ENCODE data around the gene SMC3.

The SMC3 gene

GRCh38 chr10:110524179-110524858, 43.2 kb upstream of the SMC3 start:
- no peaks in the 10 kb centered on the region for H3K9me2 ChIP-seq (replicated peaks; ENCODE audit: insufficient read depth, low read length)
- H3K27me3 ChIP-seq (ENCODE audit: low read length), result no peaks in the 10 kb centered on the region
- TF ChIP-seq CTCF (IDR thresholded peaks at IDR 0.05; ENCODE audit: insufficient read depth, low read length, poor library complexity, severe bottlenecking) (no peak), EZH2phosphoT487 (conservative IDR thresholded peaks at IDR 0.05; ENCODE audit: low read length) (no peak)
- H3K27ac ChIP-seq (ENCODE audit: low read depth, low read length), result no peak overlapping the region
- no peaks in the 10 kb centered on the region for H3K79me2 ChIP-seq (ENCODE audit: insufficient read depth, low read length)
- H3K9me3 ChIP-seq (ENCODE audit: insufficient read depth, low read length), result no peaks in the 10 kb centered on the region
- no peaks in the 10 kb centered on the region for H3K36me3 ChIP-seq (ENCODE audit: low read length)
- no peak overlapping the region for H2AFZ ChIP-seq (ENCODE audit: low read depth, low read length, severe bottlenecking)
- H3K9ac ChIP-seq (ENCODE audit: low read length), result no peak overlapping the region
- no peak overlapping the region for H3K4me2 ChIP-seq (ENCODE audit: low read depth, low read length, poor library complexity, severe bottlenecking)
- H4K20me1 ChIP-seq (ENCODE audit: low read depth, low read length), result no peaks in the 10 kb centered on the region
- H3K4me3 ChIP-seq (ENCODE audit: insufficient read depth, low read length, poor library complexity, severe bottlenecking), result no peak overlapping the region
- H3F3A ChIP-seq (ENCODE audit: insufficient read depth), result no peaks in the 10 kb centered on the region

GRCh38 chr10:110524859-110525232, 42.6 kb upstream of the SMC3 start:
- Histone ChIP-seq H3K27ac (ENCODE audit: low read depth, low read length) (no peak overlapping the region), H3K4me2 (ENCODE audit: low read depth, low read length, poor library complexity, severe bottlenecking) (no peak overlapping the region), H3F3A (ENCODE audit: insufficient read depth) (no peaks in the 10 kb centered on the region), H2AFZ (ENCODE audit: low read depth, low read length, severe bottlenecking) (no peak overlapping the region), H3K27me3 (ENCODE audit: low read length) (no peaks in the 10 kb centered on the region), H3K9ac (ENCODE audit: low read length) (no peak overlapping the region), H4K20me1 (ENCODE audit: low read depth, low read length) (no peaks in the 10 kb centered on the region), H3K9me2 (replicated peaks; ENCODE audit: insufficient read depth, low read length) (no peaks in the 10 kb centered on the region), H3K9me3 (ENCODE audit: insufficient read depth, low read length) (no peaks in the 10 kb centered on the region), H3K79me2 (ENCODE audit: insufficient read depth, low read length) (no peaks in the 10 kb centered on the region), H3K36me3 (ENCODE audit: low read length) (no peaks in the 10 kb centered on the region), H3K4me3 (ENCODE audit: insufficient read depth, low read length, poor library complexity, severe bottlenecking) (no peak overlapping the region)
- TF ChIP-seq EZH2phosphoT487 (conservative IDR thresholded peaks at IDR 0.05; ENCODE audit: low read length) (no peak), CTCF (IDR thresholded peaks at IDR 0.05; ENCODE audit: insufficient read depth, low read length, poor library complexity, severe bottlenecking) (no peak)

- Histone ChIP-seq H3K79me2 (ENCODE audit: insufficient read depth, low read length) (no peaks in the 10 kb centered on the region), H3K27me3 (ENCODE audit: low read length) (no peaks in the 10 kb centered on the region), H3K9me3 (ENCODE audit: insufficient read depth, low read length) (no peaks in the 10 kb centered on the region), H3K9ac (ENCODE audit: low read length) (no peak overlapping the region), H2AFZ (ENCODE audit: low read depth, low read length, severe bottlenecking) (no peak overlapping the region), H3K36me3 (ENCODE audit: low read length) (no peaks in the 10 kb centered on the region), H3F3A (ENCODE audit: insufficient read depth) (no peaks in the 10 kb centered on the region), H3K4me3 (ENCODE audit: insufficient read depth, low read length, poor library complexity, severe bottlenecking) (no peak overlapping the region), H3K9me2 (replicated peaks; ENCODE audit: insufficient read depth, low read length) (no peaks in the 10 kb centered on the region), H3K4me2 (ENCODE audit: low read depth, low read length, poor library complexity, severe bottlenecking) (no peak overlapping the region), H3K27ac (ENCODE audit: low read depth, low read length) (no peak overlapping the region), H4K20me1 (ENCODE audit: low read depth, low read length) (no peaks in the 10 kb centered on the region)
- no peak for TF ChIP-seq CTCF (IDR thresholded peaks at IDR 0.05; ENCODE audit: insufficient read depth, low read length, poor library complexity, severe bottlenecking)
- no peak for TF ChIP-seq EZH2phosphoT487 (conservative IDR thresholded peaks at IDR 0.05; ENCODE audit: low read length)
These were observed 41.9 kb upstream of the SMC3 start for GRCh38 chr10:110525349-110526260.

All from SU-DHL-6 (cell line).